Stomach smooth muscle (tissue), 2 donors: ENCODE measurements around the gene VPS36.
"Not testable (repeated sequence)": the region's sequence is repeated elsewhere in the genome, so short reads cannot be mapped to it uniquely, and the experiment has no call there.

Experiments
- H3K27ac ChIP-seq: one replicate; pipeline ENCODE4 v1.7.0; 2013; ENCODE audit warnings: mild to moderate bottlenecking, low read length, inconsistent platforms
- H3K27me3 ChIP-seq, 2 donors: one replicate each; pipeline ENCODE4 v1.7.0; 2013; ENCODE audit warnings: low read length in 2 of 2; ENCODE audit not compliant: insufficient read depth in 2 of 2, control insufficient read depth in 1 of 2
- H3K36me3 ChIP-seq, 2 donors: one replicate each; pipeline ENCODE4 v1.7.0; 2013; ENCODE audit warnings: low read length in 2 of 2; ENCODE audit not compliant: control insufficient read depth in 2 of 2, insufficient read depth in 2 of 2
- H3K4me1 ChIP-seq: one replicate; pipeline ENCODE4 v1.7.0; 2013; ENCODE audit warnings: low read length; ENCODE audit not compliant: control insufficient read depth, insufficient read depth
- H3K4me3 ChIP-seq, 2 donors: one replicate each; pipeline ENCODE4 v1.7.0; 2013; ENCODE audit warnings: low read length in 2 of 2
- H3K9ac ChIP-seq, 2 donors: one replicate each; pipeline ENCODE4 v1.7.0; 2013; ENCODE audit warnings: low read length in 2 of 2, mild to moderate bottlenecking in 1 of 2
- H3K9me3 ChIP-seq, 2 donors: one replicate each; pipeline ENCODE4 v1.7.0; 2013; ENCODE audit warnings: low read length in 2 of 2; ENCODE audit not compliant: control insufficient read depth in 2 of 2
- donor health status: healthy.
- donor health status: Pancreatic carcinoma.

Gene VPS36, protein sequence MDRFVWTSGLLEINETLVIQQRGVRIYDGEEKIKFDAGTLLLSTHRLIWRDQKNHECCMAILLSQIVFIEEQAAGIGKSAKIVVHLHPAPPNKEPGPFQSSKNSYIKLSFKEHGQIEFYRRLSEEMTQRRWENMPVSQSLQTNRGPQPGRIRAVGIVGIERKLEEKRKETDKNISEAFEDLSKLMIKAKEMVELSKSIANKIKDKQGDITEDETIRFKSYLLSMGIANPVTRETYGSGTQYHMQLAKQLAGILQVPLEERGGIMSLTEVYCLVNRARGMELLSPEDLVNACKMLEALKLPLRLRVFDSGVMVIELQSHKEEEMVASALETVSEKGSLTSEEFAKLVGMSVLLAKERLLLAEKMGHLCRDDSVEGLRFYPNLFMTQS

DNA sequence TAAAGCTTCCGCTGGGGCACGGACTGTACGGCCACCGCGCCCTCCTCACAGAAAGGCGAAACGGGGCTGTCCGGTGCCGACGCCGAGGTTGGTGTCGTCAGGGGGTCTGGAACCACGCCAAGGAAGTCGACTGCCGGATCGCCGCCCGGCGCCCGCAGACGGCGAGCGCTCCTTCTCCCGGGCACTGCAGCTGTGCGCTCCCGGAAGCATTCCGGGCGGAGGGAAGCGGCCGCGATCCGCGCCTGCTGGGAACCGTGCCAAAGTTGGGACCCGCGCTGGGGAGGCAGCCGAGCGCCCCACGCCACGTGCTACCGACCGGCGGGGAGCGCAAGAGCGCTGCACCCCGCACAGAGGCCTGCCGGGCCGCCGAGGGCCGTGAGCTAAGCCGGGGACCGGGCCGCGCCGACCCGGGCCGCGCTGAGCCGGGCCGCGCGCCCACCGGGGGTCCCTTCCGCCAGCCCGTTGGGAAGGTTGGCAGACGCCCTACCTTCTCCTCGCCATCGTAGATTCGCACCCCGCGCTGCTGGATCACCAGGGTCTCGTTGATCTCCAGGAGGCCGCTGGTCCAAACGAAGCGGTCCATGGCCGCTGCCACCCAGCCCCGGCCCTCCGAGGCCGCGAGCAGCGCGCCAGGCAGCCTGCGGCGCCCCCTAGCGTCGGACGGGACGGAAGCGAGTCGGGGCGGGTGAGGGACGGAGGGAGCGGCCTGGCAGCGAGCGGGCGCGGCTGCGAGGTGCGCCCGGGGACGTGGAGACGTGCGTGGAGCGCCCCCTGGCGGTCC is at the start of gene VPS36:
Gene VPS36, minus strand, starts transcription at position 623 of the 781 bp plus-strand sequence. Its CDS starts 40 bp downstream, at position 583.
- peaks cover 18% of the 10 kb centered on the region for H3K4me1 ChIP-seq
- H3K4me3 ChIP-seq, result peak within 1 kb of the TSS; percentile 77 to 88
- H3K27ac ChIP-seq, result peak within 1 kb of the TSS; percentile 79
- no peaks in the 10 kb centered on the region for H3K9me3 ChIP-seq
- peak within 1 kb of the TSS; percentile 82 to 87 for H3K9ac ChIP-seq
- H3K36me3 ChIP-seq, result no peaks in the 10 kb centered on the region
- no peaks in the 10 kb centered on the region for H3K27me3 ChIP-seq

DNA sequence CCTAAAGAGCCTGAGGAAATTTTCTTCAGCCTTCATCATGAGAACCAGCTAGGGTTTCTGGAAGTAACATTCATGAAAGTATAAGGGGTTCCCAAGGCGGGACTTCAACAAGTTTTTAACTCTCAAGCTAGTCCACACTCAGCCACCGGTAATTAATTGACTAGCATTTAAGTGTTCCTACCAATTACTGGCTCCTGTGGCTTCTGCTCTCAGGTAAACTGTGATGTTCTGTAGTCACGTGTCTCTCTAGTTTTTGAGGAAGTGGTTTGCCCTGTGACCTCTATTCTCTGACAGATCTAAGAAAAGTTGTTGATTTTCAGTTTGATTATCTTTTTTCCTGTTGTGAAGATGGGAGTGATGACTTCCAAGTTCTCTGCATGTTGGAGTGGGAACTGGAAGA is 47.5 kb upstream of the VPS36 start:
- not testable (repeated sequence) for H3K27me3 ChIP-seq, H3K4me3 ChIP-seq, H3K4me1 ChIP-seq, H3K27ac ChIP-seq, H3K36me3 ChIP-seq, H3K9ac ChIP-seq, H3K9me3 ChIP-seq

DNA sequence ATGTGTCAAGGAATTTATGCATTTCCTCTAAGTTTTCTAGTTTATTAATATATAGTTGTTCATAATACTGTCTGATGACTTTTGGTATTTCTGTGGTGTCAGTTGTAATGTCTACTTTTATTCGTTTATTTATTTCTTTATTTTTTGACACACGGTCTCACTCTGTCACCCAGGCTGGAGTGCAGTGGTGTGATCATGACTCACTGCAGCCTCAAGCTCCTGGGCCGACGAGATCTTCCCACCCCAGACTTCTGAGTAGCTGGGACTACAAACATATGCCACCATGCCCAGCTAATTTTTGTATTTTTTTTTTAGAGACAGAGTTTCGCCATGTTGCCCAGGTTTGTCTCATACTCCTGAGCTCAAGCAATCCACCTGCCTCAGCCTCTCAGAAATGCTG is 43.8 kb upstream of the VPS36 start:
- not testable (repeated sequence) for H3K27me3 ChIP-seq, H3K36me3 ChIP-seq, H3K9me3 ChIP-seq, H3K4me1 ChIP-seq, H3K27ac ChIP-seq, H3K4me3 ChIP-seq, H3K9ac ChIP-seq

DNA sequence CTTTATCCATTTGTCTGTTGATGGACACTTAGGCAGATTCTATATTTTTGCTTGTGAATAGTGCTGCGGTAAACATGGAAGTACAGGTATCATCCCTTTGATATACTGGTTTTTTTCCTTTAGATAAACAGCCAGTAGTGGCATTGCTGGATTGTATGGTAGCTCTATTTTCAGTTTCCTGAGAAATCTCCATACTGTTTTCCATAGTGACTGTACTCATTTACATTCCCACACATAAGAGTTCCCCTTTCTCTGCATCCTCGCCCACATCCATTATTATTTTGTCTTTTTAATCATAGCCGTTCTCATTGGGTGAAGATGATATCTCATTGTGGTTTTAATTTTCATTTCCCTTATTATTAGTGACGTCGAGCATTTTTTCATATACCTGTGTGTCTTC is 40.6 kb upstream of the VPS36 start:
- H3K9me3 ChIP-seq, H3K36me3 ChIP-seq, H3K27ac ChIP-seq, H3K9ac ChIP-seq, H3K27me3 ChIP-seq, H3K4me1 ChIP-seq, H3K4me3 ChIP-seq: not testable (repeated sequence)

DNA sequence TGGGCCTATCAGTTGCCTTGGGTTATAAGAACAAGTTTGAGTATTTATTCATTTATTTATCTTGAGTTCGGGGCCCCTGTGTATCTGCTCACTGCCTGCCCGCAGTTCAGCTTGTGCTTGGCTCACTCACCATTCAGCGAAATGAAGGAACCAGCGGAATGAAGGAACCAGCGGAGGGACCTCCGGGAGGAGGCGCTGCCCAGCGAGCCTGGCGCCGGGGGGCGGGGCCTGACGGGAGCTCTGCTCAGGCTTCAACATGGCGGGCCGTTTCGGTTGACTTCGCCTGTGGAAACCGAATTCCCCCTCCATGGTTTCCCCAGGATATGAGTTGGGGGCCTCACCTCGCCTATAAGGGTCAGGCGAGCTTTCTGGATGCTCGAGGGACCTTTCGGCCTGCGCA is 38.3 kb upstream of the VPS36 start:
- H3K36me3 ChIP-seq, H3K9me3 ChIP-seq, H3K4me3 ChIP-seq, H3K9ac ChIP-seq, H3K27me3 ChIP-seq, H3K27ac ChIP-seq, H3K4me1 ChIP-seq: not testable (repeated sequence)

DNA sequence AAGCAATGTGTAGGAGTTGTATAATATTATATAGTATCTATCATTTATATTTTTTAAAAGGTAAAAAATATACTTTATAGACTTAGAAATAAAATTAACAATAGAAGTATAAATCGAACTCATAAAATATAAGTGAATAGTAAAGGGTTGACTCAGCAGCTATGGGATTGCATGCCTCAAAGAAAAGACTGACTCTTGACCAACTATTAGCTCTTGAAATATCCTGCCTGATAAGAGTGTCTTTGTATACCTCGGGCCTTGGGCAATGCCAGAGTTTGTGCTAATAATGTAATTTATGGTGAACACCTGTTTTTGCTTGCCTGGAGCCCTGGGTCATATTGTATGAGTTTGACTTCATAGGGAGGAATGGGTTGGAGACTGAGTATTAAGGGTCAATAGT is 36.6 kb upstream of the VPS36 start:
- not testable (repeated sequence) for H3K9me3 ChIP-seq, H3K27ac ChIP-seq, H3K4me1 ChIP-seq, H3K27me3 ChIP-seq, H3K9ac ChIP-seq, H3K4me3 ChIP-seq, H3K36me3 ChIP-seq

DNA sequence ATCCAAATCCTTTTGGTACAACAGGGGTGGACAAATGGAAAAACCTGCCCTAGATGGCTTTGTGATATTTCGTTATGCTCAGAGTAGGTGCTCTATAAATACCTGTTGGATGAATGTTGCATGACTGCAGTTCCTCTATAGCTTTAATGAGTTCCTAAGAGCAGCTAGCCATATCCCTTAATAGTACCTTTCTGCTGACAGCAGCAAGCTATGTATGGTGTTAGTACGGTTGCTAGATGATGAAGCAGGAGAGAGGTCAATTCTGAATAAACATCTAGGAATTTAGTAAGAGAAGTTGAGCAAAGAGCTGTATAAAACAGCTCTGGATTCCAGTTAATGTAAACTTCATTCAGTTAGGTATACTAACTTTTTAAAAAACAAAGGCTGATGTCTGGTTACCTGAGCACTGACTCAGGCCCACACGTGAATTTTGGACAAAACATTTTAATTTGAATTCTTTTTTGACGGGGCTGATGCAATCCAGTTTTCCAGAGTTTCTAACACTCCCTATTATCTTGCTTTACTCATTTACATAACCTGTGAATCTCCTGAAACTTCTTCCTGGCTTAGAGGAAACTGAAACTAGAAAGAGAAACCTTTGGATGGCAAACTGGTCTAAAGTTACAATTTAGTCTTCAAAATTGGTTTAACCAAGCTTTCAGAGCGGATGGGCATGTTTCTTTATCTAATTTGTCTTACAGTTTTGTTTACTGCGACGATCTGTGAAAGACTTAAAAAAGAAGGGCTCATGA is 30.4 kb upstream of the VPS36 start:
- H3K4me1 ChIP-seq, H3K9ac ChIP-seq, H3K36me3 ChIP-seq, H3K4me3 ChIP-seq, H3K9me3 ChIP-seq, H3K27ac ChIP-seq, H3K27me3 ChIP-seq: not testable (repeated sequence)

DNA sequence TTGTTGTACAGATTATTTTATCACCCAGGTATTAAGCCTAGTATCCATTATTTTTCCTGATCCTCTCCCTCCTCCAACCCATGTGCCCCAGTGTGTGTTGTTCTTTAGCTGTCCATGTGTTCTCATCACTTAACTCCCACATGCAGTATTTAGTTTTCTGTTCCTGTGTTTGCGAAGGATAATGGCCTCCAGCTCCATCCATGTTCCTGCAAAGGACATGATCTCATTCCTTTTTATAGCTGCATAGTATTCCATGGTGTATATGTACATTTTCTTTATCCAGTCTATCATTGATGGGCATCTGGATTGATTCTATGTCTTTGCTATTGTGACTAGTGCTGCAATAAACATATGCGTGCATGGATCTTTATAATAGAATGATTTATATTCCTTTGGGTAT is 18.1 kb upstream of the VPS36 start:
- H3K9me3 ChIP-seq, H3K27ac ChIP-seq, H3K9ac ChIP-seq, H3K4me3 ChIP-seq, H3K27me3 ChIP-seq, H3K4me1 ChIP-seq, H3K36me3 ChIP-seq: not testable (repeated sequence)

DNA sequence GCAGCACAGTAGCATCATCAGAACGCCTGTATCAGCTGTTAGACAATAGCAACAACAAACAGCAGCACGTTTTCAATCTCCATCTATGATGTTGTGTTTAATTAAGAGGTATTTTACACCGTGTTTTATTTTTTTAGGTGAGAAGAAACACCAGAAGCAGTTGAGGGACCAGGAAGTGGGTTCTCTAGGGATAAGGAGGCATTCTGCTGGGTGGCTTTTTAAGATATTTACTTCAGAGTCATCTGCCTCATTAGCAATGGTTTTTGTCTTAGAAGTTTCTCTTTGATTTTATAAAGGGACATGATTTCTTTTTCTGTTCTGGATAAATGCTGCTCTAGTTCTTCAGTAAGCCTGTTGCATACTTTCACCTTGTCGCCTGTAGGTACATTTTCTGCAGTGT is 13.1 kb upstream of the VPS36 start:
- H3K36me3 ChIP-seq, result peaks cover 1 to 2% of the 10 kb centered on the region in 2 donors

DNA sequence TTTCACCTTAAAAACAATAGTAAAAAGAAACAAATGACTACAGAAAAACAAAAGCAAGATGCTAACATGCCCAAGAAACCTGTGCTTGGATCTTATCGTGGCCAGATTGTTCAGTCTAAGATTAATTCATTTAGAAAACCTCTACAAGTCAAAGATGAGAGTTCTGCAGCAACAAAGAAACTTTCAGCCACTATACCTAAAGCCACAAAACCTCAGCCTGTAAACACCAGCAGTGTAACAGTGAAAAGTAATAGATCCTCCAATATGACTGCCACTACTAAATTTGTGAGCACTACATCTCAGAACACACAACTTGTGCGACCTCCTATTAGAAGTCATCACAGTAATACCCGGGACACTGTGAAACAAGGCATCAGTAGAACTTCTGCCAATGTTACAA is 10.8 kb upstream of the VPS36 start:
- peaks cover 0 to 2% of the 10 kb centered on the region in 2 donors for H3K36me3 ChIP-seq
- H3K4me1 ChIP-seq, result no peaks in the 10 kb centered on the region
- no peak overlapping the region for H3K27ac ChIP-seq
- no peaks in the 10 kb centered on the region for H3K9me3 ChIP-seq
- no peak overlapping the region for H3K4me3 ChIP-seq
- no peaks in the 10 kb centered on the region for H3K27me3 ChIP-seq
- H3K9ac ChIP-seq, result no peak overlapping the region

More for the DNA sequence above, 13.1 kb upstream of the VPS36 start:
- H3K9ac ChIP-seq, result no peak overlapping the region
- no peaks in the 10 kb centered on the region for H3K9me3 ChIP-seq
- no peaks in the 10 kb centered on the region for H3K27me3 ChIP-seq
- H3K4me1 ChIP-seq, result no peaks in the 10 kb centered on the region
- H3K27ac ChIP-seq, result no peak overlapping the region
- no peak overlapping the region for H3K4me3 ChIP-seq
